Parathyroid adenoma (tissue), 2 donors: Measurements from ENCODE around the gene TRH.
"Not testable (repeated sequence)": the region's sequence is repeated elsewhere in the genome, so short reads cannot be mapped to it uniquely, and the experiment has no call there.

Source experiments
- H2AFZ ChIP-seq: fragments of 300-600 bp; sonication (generic); one replicate; pipeline ENCODE4 v1.7.0; 2017; ENCODE audit warnings: antibody characterized with exemption, mild to moderate bottlenecking
- H3K27ac ChIP-seq: fragments of 300-600 bp; sonication (generic); one replicate; pipeline ENCODE4 v1.7.0; 2017
- H3K27me3 ChIP-seq: fragments of 300-600 bp; sonication (generic); one replicate; pipeline ENCODE4 v1.7.0; 2017; ENCODE audit warnings: low read length; ENCODE audit not compliant: control insufficient read depth, insufficient read depth
- H3K36me3 ChIP-seq: fragments of 300-600 bp; sonication (generic); one replicate; pipeline ENCODE4 v1.7.0; 2017; ENCODE audit warnings: low read length; ENCODE audit not compliant: control insufficient read depth, insufficient read depth
- H3K4me1 ChIP-seq: fragments of 300-600 bp; sonication (generic); one replicate; pipeline ENCODE4 v1.7.0; 2017; ENCODE audit warnings: control low read depth
- H3K4me2 ChIP-seq: fragments of 300-600 bp; sonication (generic); one replicate; pipeline ENCODE4 v1.7.0; 2017; ENCODE audit warnings: low read length
- H3K4me3 ChIP-seq: fragments of 300-600 bp; sonication (generic); one replicate; pipeline ENCODE4 v1.7.0; 2017; ENCODE audit warnings: low read depth, low read length
- H3K79me2 ChIP-seq: fragments of 300-600 bp; sonication (generic); one replicate; pipeline ENCODE4 v1.7.0; 2017; ENCODE audit warnings: control low read depth
- H3K9ac ChIP-seq: fragments of 300-600 bp; sonication (generic); one replicate; pipeline ENCODE4 v1.7.0; 2017; ENCODE audit warnings: mild to moderate bottlenecking
- H3K9me3 ChIP-seq: fragments of 300-600 bp; sonication (generic); one replicate; pipeline ENCODE4 v1.7.0; 2017; ENCODE audit warnings: low read length; ENCODE audit not compliant: control insufficient read depth
- CTCF ChIP-seq: fragments of 300-600 bp; sonication (generic); IDR thresholded peaks from one replicate; pipeline ENCODE4 v1.7.0; 2017; ENCODE audit warnings: antibody characterized with exemption, mild to moderate bottlenecking
- donor health status: primary hyperparathyroidism.

Gene TRH

GRCh38 chr3:130010556-130010955 is 36.0 kb downstream of the TRH start:
- Histone ChIP-seq H3K4me3 (no peak overlapping the region), H3K36me3 (no peaks in the 10 kb centered on the region), H2AFZ (no peak overlapping the region), H3K4me1 (no peaks in the 10 kb centered on the region), H3K9ac (no peak overlapping the region), H3K27me3 (no peaks in the 10 kb centered on the region), H3K27ac (no peak overlapping the region), H3K4me2 (no peak overlapping the region), H3K79me2 (no peaks in the 10 kb centered on the region), H3K9me3 (no peaks in the 10 kb centered on the region)
- no peak for TF ChIP-seq CTCF

- not testable (repeated sequence) for H3K36me3 ChIP-seq, H3K27ac ChIP-seq, H3K4me1 ChIP-seq, H3K9me3 ChIP-seq, H3K4me3 ChIP-seq, H3K27me3 ChIP-seq, H3K4me2 ChIP-seq, H2AFZ ChIP-seq, H3K9ac ChIP-seq, H3K79me2 ChIP-seq
Observed at GRCh38 chr3:130012108-130012507, 37.6 kb downstream of the TRH start.

DNA sequence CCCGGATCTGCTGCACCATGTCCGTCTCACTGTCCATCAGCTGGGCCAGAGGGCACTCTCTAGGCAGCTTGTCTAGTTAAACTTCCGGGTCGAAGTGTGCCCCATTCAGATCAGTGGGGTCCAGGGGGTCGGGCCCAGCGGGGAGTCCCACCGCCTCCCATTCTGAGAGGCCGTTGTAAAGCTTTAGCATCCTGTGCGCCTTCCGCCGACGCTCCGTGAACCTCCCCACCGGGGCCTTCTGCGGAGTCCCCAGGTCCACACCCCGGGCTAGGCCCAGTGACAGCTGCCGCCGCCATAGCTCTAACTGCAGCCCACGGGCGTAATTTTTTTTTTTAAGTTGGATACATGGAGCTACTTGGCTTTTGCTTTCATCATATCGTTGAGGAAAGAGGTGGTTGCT is 38.7 kb downstream of the TRH start:
- not testable (repeated sequence) for H3K4me3 ChIP-seq, H3K9ac ChIP-seq, H3K27me3 ChIP-seq, H3K27ac ChIP-seq, H3K9me3 ChIP-seq, H3K36me3 ChIP-seq, H3K79me2 ChIP-seq, H3K4me2 ChIP-seq, H3K4me1 ChIP-seq, H2AFZ ChIP-seq

GRCh38 chr3:130014526-130014925 is 40.0 kb downstream of the TRH start:
- Histone ChIP-seq H3K9ac (no peak overlapping the region), H3K4me1 (no peaks in the 10 kb centered on the region), H3K4me3 (no peak overlapping the region), H3K79me2 (no peaks in the 10 kb centered on the region), H2AFZ (no peak overlapping the region), H3K36me3 (no peaks in the 10 kb centered on the region), H3K9me3 (no peaks in the 10 kb centered on the region), H3K4me2 (no peak overlapping the region), H3K27me3 (no peaks in the 10 kb centered on the region), H3K27ac (no peak overlapping the region)
- no peak for TF ChIP-seq CTCF

DNA sequence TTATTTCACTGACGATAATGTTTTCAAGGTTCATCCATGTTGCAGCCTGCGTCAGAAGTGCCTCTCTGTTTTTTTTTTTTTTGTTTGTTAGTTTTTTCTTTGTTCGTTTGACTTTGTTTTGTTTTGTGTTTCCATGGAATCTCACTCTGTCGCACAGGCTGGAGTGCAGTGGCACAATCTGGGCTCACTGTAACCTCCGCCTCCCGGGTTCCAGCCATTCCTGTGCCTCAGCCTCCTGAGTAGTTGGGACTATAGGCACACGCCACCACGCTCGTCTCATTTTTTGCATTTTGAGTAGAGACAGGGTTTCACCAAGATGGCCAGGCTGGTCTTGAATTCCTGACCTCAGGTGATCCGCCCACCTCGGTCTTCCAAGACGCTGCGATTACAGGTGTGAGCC is 43.1 kb downstream of the TRH start:
- not testable (repeated sequence) for H3K79me2 ChIP-seq, H3K4me1 ChIP-seq, H3K27ac ChIP-seq, H3K27me3 ChIP-seq, H3K9ac ChIP-seq, H3K9me3 ChIP-seq, H3K4me2 ChIP-seq, H2AFZ ChIP-seq, H3K36me3 ChIP-seq, H3K4me3 ChIP-seq

DNA sequence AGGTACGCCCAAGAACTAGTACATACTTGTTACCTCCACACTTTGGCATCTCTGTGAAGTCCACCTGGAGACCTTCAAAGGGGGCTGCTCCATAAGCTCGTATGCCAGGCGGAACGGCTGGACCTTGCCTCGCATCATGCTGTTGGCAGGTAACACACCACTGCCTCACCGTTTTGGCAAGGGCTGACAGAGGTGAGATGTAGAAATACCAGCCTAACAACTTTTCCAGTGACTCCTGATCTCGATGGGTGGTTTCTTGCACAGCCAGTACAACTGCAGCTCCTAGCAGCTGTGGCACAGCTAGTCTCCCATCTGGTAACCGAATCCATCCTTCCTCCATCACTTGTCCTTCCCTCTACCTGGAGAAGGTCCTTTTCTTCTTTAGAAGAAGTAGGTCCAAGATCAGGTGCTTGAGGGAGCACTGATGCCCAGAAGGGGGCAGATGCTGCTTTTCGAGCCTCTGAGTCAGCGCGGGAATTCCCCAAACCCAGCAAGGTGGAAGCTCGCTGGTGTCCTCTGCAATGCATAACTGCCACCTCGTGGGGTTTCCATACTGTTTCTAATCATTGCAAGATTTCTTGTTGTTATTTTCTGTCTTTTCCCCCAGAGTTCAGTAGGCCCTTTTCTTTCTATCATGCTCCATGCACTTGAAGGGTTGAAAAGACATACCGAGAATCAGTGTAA is 51.8 kb downstream of the TRH start:
- not testable (repeated sequence) for H3K4me2 ChIP-seq, H3K27ac ChIP-seq, H3K36me3 ChIP-seq, H3K4me1 ChIP-seq, H2AFZ ChIP-seq, H3K9ac ChIP-seq, H3K4me3 ChIP-seq, H3K79me2 ChIP-seq, H3K27me3 ChIP-seq, H3K9me3 ChIP-seq

DNA sequence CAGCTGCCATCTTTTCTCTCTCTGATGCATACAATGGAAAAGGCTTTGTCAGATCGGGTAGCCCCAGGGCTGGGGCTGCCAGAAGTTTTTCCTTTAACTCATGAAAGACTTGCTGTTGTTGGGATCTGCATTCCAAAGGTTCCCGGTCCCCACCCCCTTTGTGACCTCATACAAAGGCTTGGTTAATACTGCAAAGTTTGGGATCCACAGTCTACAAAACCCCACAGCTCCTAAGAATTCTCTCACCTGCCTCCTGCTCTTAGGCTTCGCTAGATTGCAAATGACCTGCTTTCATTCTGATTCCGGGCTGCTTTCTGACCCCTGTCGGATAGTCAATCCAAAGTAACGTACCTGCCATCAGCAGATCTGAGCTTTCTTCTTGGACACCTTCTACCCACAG is 52.9 kb downstream of the TRH start:
- H3K27ac ChIP-seq, H3K4me3 ChIP-seq, H2AFZ ChIP-seq, H3K27me3 ChIP-seq, H3K9me3 ChIP-seq, H3K4me2 ChIP-seq, H3K79me2 ChIP-seq, H3K9ac ChIP-seq, H3K4me1 ChIP-seq, H3K36me3 ChIP-seq: not testable (repeated sequence)
